GM18517 (cell line): ENCODE results near the gene NSG2.

Experiments used
- ATAC-seq: cut with Tn5 transposase; IDR thresholded peaks from one replicate; pipeline ENCODE4 v1.9.1; 2021; ENCODE audit warnings: mild to moderate bottlenecking, moderate library complexity; ENCODE audit not compliant: unreplicated experiment

Gene NSG2

DNA sequence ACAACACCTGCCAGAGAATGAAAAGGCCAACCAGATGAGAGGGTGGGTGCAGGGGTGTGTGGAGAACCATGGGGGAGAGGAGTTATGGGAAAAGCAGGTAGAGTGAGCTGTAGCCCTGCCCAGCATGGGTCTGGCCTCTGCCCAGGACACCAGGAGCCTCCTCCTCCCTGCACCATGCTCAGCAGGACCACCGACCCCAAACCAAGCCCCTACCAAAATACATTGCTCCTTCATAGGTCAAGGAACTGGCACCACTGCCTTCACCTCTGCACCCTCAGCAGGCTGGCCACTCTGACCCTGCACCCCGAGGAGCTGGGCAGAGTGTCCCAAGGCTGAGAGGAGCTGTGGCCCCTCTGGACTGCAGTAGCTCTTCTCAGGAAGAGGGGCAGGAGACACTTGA, 102.0 kb downstream of the NSG2 start:
- no peak for ATAC-seq

DNA sequence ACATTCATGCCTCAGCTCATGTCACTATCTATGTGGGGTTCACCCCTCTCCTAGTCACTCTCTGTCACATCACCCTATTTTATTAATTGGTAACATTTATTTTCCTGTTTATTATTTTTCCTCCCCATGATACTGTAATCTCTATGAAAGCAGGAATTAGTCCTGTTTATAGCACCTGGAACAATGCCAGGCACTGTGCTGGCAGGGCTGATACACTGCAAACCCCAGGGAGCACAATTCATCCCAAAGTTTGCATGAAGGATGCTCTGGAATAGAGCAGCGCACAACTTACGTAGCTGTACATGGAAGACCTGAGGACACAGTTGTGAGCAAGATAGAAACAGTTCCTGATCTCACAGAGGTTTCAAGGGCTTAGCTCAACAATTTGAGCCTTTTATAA, 103.2 kb downstream of the NSG2 start:
- ATAC-seq: no peak

DNA sequence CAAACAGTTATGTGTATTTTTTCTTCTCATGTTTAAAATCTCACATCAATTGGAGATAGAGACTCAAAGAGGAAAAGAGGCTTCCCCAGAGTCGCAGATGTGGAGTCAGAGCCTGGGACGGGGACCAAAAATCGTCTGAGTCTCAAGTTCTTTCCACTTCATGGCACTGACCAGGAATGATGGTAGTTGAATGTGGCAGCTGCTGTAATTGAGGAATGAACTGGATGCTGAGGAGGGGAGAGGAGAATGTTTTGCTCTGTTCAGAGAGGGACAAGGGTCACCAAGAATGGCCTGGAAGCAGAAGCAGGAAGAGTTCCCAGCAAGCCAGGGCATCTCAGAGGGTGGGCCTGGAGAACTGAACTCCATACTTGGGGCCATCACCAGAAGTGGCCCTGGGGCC, 103.9 kb downstream of the NSG2 start:
- ATAC-seq: no peak

DNA sequence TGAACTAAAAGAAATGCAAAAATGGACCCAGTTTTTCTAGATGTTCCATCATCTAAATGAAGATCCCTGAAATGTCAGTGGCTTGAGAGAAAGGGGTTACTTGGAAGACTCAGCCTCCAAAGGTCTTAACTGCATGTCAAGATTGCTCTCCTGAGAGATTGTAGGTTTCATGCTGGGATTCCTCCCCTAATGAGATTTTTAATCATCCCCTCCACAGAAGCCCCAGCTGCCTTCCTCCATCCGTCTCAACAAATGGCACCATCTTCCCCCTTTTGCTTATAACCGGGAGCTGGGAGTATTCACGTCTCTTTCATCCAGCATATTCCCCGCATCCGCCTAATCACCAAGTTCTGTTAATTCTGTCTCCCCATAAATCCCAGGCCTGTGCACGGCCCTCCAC, 104.5 kb downstream of the NSG2 start:
- no peak for ATAC-seq

DNA sequence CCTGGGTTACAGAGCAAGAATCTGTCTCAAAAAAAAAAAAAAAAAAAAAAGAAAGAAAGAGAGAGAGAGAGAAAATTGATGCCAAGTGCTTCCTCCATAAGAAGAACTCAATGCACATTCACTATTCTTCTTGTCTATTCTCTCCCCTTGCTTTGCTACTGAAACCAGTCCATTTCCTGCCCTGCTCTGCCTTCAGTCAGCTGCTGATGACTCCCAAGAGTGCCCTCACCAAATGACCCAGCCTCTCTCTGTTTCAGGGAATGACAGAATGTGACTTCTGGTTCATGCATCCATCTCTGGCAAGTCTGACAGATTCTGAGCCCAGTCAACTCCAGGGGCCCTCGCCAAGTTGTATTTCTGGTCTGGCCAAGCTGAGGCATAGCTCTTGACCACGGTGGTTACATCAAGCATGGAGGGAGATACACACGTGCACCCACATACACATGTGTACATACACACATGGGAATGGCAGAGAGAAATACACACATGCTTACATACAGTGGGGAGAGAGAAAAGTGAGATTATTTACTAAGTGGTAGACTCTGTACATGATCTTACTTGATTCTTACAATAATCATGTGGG, 106.2 kb downstream of the NSG2 start:
- no peak for ATAC-seq

DNA sequence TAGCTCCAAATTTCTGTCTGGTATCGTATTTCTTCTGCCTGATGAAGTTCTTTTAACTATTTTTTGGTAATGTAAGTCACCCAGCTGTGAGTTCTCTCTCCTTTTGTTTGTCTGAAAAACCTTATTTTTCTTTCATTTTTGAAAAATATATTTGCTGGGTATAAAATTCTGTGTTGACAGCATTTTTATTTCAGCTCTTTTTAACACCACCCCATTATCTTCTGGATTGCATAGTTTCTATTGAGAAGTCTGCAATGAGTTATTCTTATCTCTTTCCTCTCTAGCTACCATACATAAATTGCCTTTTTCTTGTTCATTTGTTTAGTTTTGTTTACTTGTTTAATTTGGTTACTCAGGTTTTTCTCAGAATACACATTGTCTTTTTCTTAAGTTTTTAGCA, 109.1 kb downstream of the NSG2 start:
- ATAC-seq: no peak

DNA sequence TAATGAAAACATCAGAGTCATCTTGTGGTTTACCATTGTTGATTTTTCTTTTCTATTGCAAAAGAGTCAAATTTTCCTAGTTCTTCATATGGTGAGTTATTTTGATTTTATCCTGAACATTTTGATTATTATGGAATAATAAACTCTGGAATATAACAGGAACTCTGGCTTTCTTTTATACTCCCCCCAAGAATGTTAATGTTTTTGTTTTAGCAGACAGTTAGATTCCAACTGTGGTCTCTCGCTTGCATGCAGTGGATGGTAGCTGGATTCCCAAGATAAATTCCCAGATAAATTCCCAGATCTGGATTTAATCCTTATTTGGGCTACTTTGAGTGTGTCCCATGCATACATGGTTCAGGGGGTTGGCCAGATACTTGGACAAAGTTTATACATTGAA, 109.8 kb downstream of the NSG2 start:
- ATAC-seq: no peak

DNA sequence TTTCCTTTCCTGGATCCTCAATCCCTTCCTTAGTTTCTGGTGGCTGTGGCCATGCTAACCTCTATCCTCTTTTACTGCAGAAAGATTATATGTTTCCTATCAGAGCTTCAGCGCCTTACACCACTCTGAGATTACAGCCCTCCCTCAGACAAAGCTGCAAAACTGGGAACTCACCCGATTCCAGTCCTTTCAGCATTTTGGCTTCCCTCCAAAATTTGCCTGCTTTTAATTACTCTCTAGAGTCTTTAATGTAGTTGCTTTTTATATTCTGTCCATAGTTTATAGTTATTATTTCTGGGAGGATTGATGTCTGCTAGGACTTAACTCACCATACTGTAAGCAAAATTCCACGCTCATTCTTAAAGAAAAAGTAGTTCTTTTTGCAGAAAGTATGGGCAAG, 110.2 kb downstream of the NSG2 start:
- ATAC-seq: no peak

DNA sequence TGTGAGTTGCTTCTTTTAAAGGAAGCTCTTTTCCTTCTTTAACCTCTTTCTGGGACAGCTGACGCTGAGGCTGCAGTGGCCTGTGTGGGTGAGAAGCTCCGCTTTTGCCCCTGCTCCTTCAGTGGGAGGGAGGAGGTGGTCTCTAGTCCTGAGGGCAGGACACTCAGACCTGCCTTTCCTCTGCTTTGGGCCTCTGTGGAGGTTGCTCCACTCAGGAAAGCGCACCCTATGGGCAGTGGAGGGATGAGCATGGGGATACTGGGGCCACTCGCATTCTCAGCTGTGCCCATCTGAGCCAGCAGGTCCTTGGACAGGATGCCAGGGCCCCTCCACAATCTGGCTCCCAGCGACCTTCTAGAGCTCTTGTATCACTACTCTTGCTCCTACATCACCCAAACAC, 111.5 kb downstream of the NSG2 start:
- ATAC-seq: no peak
